HG03520 (cell line): Measurements from ENCODE around the gene AOC3.
"Not testable (repeated sequence)": the region's sequence is repeated elsewhere in the genome, so short reads cannot be mapped to it uniquely, and the experiment has no call there.

ENCODE experiments used
- ATAC-seq: cut with Tn5 transposase; IDR thresholded peaks from one replicate; pipeline ENCODE4 v1.9.1; 2021; ENCODE audit warnings: mild to moderate bottlenecking, moderate library complexity; ENCODE audit not compliant: unreplicated experiment

Gene AOC3

DNA sequence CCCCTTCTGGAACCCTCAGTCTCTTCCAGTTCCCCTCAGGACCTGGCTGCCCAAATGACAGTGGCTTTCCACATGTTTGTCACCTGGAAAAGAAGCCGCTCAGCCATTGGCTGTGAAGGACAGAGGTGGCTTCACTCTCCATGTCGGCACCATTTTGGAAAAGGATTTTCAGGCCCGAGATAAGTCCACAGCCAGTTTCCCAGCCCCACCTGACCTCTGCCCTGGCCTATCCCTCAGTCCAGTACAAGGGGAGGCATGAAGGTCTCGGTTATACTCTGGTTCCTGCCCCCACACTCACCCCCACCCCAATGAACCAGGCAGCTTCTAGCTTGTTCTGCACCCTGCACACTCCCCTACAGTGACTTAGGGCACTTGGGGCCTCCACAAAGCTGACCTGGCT is 15.2 kb downstream of the AOC3 start:
- no peak for ATAC-seq

DNA sequence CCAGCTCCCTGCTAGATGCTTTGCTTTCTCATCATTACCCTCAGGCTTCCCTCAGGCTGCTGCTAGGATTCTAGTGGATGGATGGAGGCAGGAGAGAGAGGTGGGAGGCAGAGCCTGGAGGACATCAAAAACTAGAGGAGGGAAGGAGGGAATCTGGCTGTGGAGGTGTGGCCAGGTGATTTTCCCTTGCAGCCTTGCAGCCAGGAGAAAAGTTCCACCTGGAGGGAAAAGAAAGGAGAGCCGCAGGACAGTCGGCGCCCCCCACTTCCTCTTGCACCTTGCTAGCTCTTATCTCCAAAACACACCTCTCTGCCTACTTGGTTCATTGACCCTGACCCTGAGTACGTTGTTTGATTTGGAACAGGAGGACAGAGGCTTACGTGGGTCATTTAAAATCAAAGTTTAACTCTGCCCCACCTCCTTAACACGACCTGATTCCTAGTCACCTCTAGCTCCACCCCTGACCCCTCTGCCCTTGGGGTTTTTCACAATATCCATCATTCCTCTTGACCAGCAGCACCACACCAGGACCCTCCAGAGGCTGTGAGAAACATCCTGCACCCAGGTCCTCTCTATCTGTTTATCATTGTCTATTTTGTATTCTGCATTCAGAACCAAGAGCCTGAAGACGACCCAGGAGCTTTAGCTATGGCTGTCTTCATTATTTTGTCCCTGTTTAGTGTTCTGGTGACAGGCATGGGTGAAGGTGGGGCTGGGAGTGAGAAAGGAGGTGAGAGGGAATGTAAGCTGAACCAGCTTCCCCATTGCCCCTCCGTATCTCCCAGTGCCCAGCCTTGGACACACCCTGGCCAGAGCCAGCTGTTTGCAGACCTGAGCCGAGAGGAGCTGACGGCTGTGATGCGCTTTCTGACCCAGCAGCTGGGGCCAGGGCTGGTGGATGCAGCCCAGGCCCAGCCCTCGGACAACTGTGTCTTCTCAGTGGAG is 15.9 kb downstream of the AOC3 start:
- ATAC-seq = no peak

DNA sequence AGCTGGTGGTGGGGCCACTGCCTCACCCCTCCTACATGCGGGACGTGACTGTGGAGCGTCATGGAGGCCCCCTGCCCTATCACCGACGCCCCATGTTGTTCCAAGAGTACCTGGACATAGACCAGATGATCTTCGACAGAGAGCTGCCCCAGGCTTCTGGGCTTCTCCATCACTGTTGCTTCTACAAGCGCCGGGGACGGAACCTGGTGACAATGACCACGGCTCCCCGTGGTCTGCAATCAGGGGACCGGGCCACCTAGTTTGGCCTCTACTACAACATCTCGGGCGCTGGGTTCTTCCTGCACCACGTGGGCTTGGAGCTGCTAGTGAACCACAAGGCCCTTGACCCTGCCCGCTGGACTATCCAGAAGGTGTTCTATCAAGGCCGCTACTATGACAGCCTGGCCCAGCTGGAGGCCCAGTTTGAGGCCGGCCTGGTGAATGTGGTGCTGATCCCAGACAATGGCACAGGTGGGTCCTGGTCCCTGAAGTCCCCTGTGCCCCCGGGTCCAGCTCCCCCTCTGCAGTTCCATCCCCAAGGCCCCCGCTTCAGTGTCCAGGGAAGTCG is 16.8 kb downstream of the AOC3 start:
- ATAC-seq = not testable (repeated sequence)

DNA sequence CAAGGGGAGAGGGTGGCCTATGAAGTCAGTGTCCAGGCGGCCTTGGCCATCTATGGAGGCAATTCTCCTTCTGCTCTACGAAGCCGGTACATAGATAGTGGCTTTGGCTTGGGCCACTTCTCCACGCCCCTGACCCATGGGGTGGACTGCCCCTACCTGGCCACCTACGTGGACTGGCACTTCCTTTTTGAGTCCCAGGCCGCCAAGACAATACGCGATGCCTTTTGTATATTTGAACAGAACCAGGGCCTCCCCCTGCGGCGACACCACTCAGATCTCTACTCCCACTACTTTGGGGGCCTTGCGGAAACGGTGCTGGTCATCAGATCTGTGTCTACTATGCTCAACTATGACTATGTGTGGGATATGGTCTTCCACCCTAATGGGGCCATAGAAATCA is 17.3 kb downstream of the AOC3 start:
- ATAC-seq = no peak

DNA sequence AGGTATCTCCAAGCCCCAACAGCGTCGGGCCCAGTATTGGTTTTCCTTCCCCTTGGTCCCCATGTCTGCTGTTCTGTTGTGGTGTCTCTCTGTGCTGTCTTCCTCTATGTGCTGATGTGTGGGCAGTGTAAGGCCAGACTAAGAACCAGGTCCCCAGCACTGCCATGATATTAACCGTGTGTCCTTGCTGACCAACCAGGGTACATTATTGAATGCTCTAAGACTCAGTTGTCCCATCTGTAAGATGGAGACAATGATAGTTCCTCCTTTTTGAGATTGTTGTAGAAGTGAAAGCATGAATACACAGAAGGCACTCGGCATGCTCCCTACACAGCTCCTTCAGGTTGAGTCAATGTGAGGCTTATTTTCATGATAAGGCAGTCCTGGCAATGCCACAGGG is 20.6 kb downstream of the AOC3 start:
- ATAC-seq = no peak

DNA sequence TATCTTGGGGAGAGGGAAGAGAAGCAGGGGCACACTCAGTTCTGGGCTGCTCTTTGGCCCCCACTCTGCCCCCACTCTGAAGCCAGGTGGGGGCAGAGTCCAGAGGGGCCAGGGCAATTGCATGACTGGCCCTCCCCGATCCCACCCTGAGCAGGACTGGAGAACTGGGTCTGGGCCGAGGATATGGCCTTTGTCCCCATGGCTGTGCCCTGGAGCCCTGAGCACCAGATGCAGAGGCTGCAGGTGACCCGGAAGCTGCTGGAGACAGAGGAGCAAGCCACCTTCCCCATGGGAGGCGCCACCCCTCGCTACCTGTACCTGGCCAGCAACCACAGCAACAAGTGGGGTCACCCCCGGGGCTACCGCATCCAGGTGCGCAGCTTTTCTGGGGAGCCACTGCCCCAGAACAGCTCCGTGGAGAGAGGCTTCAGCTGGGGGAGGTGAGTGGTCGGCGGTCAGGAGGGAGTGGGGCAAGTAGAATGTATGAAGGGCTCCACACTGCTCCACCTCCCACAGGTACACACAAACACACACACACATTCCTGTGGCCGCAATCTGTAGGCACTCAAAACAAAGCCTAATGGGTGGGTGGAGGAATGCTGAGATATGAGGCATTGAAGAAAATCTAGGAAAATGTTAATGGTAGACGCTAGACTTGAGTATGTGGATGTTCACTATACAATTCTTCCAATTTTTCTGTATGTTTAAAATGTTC is 21.4 kb downstream of the AOC3 start:
- no peak for ATAC-seq

DNA sequence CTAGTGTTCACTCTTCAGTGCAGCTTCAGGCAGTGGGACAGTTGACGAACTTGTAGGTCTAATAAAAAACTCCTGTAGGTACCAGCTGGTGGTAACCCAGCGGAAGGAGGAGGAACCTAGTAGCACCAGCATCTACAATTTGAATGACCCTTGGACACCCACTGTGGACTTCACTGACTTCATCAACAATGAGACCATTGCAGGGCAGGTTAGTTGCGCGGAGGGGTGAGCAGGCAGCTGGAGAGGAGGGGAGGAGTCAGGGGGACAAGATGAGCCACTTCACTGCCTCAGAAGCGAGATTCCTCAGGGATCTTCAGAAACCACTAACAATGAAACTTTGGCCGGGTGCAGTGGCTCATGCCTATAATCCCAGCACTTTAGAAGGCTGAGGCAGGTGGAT is 22.3 kb downstream of the AOC3 start:
- no peak for ATAC-seq

DNA sequence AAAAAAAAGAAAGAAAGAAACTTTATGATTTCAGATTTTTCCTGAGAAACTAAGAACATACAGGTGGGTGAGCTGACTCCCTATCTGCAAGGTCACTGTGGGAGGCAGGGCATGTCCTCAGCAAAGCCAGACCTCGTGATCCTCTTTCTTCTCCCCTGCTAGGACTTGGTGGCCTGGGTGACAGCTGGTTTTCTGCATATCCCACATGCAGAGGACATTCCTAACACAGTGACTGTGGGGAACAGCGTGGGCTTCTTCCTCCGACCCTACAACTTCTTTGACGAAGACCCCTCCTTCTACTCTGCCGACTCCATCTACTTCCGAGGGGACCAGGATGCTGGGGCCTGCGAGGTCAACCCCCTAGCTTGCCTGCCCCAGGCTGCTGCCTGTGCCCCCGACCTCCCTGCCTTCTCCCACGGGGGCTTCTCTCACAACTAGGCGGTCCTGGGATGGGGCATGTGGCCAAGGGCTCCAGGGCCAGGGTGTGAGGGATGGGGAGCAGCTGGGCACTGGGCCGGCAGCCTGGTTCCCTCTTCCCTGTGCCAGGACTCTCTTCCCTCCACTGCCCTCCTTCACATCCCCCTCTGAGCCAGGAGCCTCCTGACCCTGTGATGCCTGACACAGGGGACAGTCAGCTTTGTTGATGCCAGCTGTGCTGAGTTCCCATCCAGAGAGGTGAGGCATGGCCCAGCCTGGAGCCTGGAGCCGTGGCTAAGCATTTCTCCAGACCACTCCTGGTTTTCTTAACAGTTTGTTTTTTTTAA is 23.1 kb downstream of the AOC3 start:
- not testable (repeated sequence) for ATAC-seq

DNA sequence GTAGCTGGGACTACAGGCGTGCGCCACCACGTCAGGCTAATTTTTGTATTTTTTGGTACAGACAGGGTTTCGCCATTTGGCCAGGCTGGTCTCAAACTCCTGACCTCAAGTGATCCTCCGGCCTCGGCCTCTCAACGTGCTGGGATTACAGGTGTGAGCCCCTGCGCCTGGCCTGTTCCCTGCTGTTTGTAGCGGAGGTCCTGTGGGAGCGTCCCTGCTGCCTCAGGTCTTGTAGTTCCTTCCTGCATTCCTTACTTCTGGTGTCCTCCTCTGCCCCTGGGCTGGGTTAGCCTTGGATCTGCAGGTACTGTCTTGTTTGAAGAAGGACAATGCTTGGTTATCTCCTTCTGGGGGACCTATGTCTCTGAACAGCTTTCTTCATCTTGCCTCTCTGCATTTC is 26.0 kb downstream of the AOC3 start:
- ATAC-seq = no peak

DNA sequence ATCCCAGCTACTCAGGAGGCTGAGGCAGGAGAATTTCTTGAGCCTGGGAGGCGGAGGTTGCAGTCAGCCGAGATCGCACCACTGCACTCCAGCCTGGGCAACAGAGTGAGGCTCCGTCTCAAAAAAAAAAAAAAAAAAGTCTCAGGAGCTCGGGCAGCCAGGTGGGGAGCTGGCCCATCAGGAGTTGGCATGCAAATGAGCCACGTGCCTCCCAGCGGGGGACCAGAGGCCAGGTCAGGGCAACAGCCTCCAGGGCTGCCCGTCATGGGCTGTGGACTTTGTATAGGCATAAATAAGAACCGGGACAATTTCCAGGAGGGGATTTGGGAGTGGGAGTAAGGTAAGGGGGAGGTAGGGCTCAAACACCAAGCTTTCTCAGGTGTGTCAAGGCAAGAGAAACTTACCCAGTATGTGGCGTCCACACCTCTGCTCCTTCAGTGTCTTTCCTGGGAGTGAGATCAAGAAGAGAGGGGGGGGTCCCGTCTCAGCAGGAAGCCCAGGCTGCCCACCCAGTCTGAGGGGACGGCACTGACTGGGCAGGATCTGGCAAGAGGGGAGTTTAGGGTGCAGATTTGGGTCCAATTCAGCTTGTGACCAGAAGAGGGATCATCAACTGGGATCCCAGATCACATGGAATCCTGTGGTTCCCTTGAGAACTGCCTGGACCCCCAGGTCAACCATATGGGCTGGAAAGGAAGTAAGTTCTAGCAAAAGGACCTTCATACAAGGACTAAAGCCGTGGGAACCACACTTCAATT is 27.3 kb downstream of the AOC3 start:
- no peak for ATAC-seq

DNA sequence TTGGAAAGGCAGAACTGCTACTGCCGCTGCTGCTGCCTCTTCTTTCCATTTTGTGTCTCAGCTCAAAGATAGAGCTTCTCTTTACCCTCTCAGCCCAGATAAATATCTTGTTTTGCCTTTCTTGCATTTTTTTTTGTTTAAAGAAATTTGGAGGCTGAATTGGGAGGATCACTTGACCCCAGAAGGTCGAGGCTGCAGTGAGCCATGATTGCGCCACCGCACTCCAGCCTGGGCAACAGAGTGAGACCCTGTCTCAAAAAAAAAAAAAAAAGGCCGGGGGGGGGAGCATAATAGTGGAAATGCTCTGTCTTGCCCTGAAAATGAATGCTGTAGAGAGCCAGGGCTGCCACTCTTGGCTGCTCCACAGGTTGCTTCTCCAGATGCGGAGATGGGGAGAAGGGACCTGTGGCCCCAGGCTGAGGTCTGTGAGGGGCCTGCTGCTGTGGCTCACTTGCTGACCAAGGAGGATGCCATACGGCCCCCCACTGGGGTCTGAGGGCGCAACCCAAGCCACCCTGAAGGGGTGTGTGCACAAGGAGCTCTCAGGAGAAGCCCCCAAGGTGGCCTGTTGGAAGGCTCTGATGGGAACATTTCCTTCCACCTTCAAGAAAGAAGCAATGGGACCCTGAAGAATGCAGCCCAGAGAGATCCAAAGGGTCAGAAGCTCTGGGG is 28.1 kb downstream of the AOC3 start:
- no peak for ATAC-seq

DNA sequence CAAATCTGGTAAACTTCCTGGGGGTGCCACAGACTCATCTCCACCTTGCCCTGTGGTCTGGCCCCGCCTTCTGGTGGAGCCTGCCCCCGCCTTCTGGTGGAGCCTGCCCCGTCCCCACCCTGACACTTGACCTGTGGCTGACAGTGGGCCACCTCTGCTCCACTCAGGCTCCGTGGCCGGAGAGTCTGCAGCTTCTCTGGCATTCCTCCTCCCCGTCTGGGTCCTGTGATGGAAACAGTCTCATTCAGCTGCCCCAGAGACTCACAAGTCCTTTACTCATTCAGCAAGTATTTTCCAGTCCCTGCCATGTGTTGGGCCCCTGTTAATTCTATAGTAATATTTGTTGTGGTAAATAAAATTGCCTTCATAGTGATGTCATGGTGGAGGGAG is 28.6 kb downstream of the AOC3 start:
- no peak for ATAC-seq

DNA sequence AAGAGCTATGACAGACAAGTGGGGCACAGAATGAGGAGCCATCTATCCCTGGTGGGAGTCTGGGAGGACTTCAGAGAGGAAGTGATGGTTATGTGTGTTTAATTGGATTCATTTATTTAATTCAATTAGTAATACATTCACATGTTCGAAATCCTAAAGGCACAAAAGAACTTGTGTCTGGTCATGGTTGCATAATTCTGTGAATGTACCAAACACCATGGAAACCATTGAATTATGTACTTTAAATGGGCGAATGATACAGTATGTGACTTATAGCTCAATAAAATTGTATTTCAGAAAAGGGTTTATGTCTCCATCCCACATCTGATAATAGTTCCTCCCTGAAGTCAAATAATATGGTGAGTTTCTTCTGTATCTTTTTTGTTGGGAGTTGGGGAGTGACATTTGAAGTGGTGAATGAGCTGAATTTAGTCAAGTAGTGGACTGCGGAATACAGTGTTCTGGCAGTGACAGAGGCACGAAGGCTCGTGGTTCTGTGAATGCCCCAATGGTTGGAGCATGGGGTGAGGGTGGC is 29.8 kb downstream of the AOC3 start:
- no peak for ATAC-seq

DNA sequence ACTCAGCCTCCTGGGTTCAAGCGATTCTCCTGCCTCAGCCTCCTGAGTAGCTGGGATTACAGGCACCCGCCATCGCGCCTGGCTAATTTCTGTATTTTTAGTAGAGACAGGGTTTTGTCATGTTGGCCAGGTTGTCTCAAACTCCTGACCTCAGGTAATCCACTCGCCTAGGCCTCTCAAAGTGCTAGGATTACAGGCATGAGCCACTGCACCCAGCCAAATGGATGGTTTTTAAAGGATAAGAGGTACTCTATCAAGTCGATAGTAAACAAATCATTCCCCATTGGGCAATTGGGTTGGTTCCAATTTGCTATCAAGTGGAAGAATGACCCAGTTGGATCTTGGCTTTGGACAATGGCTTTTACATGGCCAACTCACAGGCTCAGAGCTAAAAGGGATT is 30.7 kb downstream of the AOC3 start:
- ATAC-seq = not testable (repeated sequence)

DNA sequence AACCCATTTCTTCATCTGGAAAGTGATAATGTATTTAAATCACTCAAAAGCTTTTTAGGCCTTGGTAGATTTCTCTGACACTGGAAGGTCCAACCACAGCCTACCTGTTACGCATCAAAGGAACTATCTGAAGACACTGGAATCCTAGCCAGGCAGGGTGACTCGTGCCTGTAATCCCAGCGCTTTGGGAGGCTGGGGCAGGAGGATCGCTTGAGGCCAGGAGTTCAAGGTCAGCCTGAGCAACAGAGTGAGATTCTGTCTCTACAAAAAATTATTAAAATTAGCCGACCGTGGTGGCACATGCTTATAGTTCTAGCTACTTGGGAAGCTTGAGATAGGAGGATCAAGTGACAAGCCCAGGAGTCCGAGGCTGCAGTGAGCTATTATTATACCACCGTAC is 31.2 kb downstream of the AOC3 start:
- ATAC-seq = no peak

DNA sequence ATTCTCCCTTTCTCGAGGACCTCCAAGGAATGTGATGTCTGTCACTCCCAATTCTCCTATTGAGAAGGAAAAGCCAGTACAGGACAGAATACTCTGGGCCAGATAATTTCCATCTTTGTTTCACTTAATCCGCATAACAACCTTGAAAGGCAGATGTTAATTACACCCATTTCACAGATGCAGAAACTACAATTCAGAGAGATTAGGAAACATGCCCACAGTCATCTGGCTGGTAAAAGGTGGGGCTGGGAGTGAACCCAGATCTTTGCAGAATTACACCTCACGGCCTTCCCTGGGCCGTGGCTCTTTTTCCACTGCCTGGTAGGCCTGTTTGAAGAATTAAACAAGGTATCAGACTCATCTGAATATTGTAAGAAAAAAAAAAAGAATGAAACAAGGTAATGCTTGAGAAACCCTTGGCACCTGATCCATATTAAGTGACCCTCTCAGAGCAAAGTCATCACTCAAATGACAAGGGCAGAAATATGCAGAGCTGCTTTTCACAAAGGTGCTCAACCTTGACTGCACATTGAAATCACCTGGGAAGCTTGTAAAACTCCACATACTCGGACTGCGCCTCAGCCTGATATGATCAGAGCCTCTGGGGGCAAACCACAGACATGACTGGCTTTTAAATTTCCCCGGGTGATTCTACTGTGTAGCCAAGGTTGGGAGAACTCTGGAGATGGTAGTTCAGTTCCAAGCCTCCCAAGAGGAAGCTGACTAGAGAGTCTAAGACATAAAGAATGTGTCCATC is 33.0 kb downstream of the AOC3 start:
- ATAC-seq = no peak

DNA sequence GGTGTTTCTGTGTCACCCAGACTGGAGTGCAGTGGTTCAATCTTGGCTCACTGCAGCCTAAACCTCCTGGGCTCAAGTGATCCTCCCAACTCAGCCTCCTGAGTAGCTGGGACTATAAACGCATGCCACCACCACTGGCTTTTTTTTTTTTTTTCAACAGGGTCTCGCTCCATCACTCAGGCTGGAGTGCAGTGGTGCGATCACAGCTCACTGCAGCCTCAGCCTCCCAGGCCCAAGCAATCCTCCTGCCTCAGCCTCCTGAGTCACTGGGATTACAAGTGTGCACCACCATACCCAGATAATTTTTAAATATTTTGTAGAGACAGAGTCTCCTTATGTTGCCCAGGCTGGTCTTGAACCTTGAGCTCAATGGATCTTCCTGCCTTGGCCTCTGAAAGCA is 34.8 kb downstream of the AOC3 start:
- not testable (repeated sequence) for ATAC-seq

DNA sequence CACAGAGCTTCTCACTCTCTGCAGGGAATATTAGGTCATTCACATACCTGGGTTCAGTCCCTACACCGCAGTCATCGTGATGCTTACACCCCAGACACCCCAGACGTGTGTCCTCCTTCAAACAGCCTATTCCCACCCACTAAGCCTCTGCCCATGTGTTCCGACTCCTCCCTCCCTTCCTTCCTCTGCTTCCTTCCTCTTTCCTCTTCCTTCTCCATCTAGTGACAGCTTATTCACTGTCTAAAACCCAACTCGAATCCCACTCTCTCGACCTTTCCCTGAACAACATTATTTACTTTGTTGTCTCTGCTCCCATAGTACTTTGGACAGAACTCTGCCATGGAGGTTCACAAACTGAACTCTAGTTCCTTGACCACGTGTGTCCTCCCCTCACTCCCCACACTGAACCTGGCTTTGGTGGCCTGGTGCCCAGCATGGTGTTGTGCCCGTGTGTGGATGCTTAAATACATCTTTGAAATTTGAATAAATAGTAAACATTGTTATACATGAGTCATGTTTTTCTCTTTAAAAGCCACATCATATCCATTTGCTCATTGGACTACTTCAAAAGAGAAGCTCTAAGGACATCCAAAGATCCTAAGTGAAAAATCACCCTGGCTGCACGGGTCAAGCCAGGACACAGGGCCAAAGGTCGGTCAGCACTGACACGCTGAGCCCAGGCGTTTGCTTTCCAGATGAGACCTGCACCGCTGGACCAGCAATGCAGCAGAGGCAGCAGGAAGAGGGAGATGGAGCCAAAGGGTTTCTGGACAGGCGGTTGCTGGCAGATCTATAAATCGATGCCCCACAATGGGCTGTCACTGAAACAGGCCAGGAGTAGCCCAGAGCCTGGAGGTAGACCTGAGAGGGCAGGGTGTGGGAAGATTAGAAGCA is 35.5 kb downstream of the AOC3 start:
- ATAC-seq = no peak
